ENCODE data around the gene PTPN6. TPM values are rescaled to one million over a fixed set of nuclear protein-coding genes. Genes with fewer than 3 reads are reported as not detected.

Gene PTPN6
- total and polyA plus RNA-seq, 2 of the 8 experiments (the other 6 are each of a cell fraction or from before 2014, with no cell fraction given) = 16.3 to 28.4 TPM

GRCh38 chr12:6902448-6902847 lies 48.7 kb upstream of the PTPN6 start:
- Histone ChIP-seq H3K4me3 (ENCODE audit: extremely low read depth in 1 of 4, insufficient read depth in 2 of 4, low read depth in 3 of 4, low read length in 4 of 4) (no peak overlapping the region), H3K9ac (replicated peaks in 1 of 4; ENCODE audit: extremely low read depth in 1 of 4, low read depth in 3 of 4, low read length in 3 of 4) (no peak overlapping the region), H4K20me1 (replicated peaks in 1 of 2; ENCODE audit: control insufficient read depth in 1 of 2, insufficient read depth in 2 of 2, low read length in 2 of 2) (no peaks in the 10 kb centered on the region), H3K14ac (ENCODE audit: insufficient read length) (no peak overlapping the region), H3K4me1 (replicated peaks in 1 of 4; ENCODE audit: control insufficient read depth in 3 of 4, insufficient read depth in 4 of 4, low read length in 3 of 4) (peaks cover 3 to 12% (median 11%) of the 10 kb centered on the region in 4 experiments; a peak in 5 of 7 replicates), H4K91ac (replicated peaks; ENCODE audit: insufficient read length, low read length) (no peak overlapping the region), H2BK20ac (ENCODE audit: low read length) (no peak overlapping the region), H3K27me3 (replicated peaks in 1 of 4; ENCODE audit: control insufficient read depth in 3 of 4, extremely low read depth in 1 of 4, insufficient read depth in 3 of 4, low read length in 3 of 4) (peaks cover 0 to 4% (median 0%) of the 10 kb centered on the region in 4 experiments; a peak in 4 of 7 replicates), H2BK120ac (replicated peaks; ENCODE audit: low read depth, low read length) (no peak overlapping the region), H3K23ac (ENCODE audit: insufficient read length) (no peak overlapping the region), H3K56ac (replicated peaks; ENCODE audit: insufficient read length, low read depth, low read length) (no peak overlapping the region), H3K23me2 (ENCODE audit: low read depth, low read length) (peaks cover 3% of the 10 kb centered on the region; the same call in 1 of the 2 replicates), H2AFZ (ENCODE audit: low read length) (no peak overlapping the region), H3K27ac (ENCODE audit: low read depth, low read length) (no peak overlapping the region), H3K4ac (replicated peaks; ENCODE audit: insufficient read length, low read depth, low read length) (no peak overlapping the region), H3K9me3 (ENCODE audit: insufficient read depth in 2 of 2, low read depth in 1 of 2, low read length in 1 of 2) (no peaks in the 10 kb centered on the region), H3K4me2 (ENCODE audit: insufficient read depth in 1 of 2, low read depth in 2 of 2, low read length in 2 of 2) (no peak overlapping the region), H2AK5ac (ENCODE audit: low read depth, low read length) (no peak overlapping the region; the same call in 1 of the 2 replicates), H2BK5ac (ENCODE audit: low read depth, low read length) (no peak overlapping the region), H3K79me2 (ENCODE audit: control insufficient read depth in 1 of 2, insufficient read depth in 2 of 2, low read length in 2 of 2) (no peaks in the 10 kb centered on the region), H3K36me3 (ENCODE audit: control insufficient read depth in 2 of 4, insufficient read depth in 4 of 4, low read length in 3 of 4) (no peaks in the 10 kb centered on the region), H4K8ac (ENCODE audit: extremely low read depth, insufficient read depth, low read length) (no peak overlapping the region), H3K18ac (ENCODE audit: extremely low read depth, low read length) (no peak overlapping the region), H2BK12ac (ENCODE audit: low read depth, low read length) (peak overlapping the region; percentile 78; the same call in 1 of the 2 replicates), H3K79me1 (ENCODE audit: low read depth, low read length) (no peaks in the 10 kb centered on the region), H4K5ac (ENCODE audit: insufficient read length, low read depth, low read length) (no peak overlapping the region), H2BK15ac (ENCODE audit: low read length) (no peak overlapping the region)
- FAIRE-seq (no peak), DNase-seq (ENCODE audit: low read depth in 1 of 2, low spot score in 2 of 2) (no peak)
- CTCF ChIA-PET (ENCODE audit: partially characterized antibody) = interaction anchor here (0.9 to 13.0 kb wide), 8 partner anchors 10 to 206 kb away, joined by 3 to 74 read pairs (median 4); partner anchors contain the start of genes ENO2 and SPSB2
- WGBS, 2 experiments (ENCODE audit: extremely low coverage in 1 of 2, insufficient coverage in 1 of 2, insufficient read length in 1 of 2, insufficient replicate concordance in 2 of 2, low coverage in 1 of 2, low lambda C conversion rate in 2 of 2, missing lambda C conversion rate in 1 of 2) = 84% methylated on average over 4 of the region's 4 CpGs; no CpG with 5 or more reads in 1 of the 2 experiments
- POLR2A ChIA-PET (ENCODE audit: partially characterized antibody) = interaction anchor here (3.4 to 39.6 kb wide), 4 partner anchors 10 to 40 kb away, joined by 22 to 1027 read pairs (median 246); partner anchors contain the start of genes ATN1, C12orf57, PTPN6 and RNU7-1
- TF ChIP-seq KDM1A (IDR thresholded peaks at IDR 0.05; ENCODE audit: borderline replicate concordance, low read length) (no peak), YY1 (IDR thresholded peaks at IDR 0.05; ENCODE audit: low read depth, low read length) (no peak), SIX5 (IDR thresholded peaks at IDR 0.05; ENCODE audit: low read depth, low read length) (no peak), SIN3A (conservative IDR thresholded peaks at IDR 0.05 in 1 of 2, IDR thresholded peaks at IDR 0.05 in 1 of 2; ENCODE audit: low read depth in 1 of 2, low read length in 2 of 2) (no peak), RXRA (IDR thresholded peaks at IDR 0.05; ENCODE audit: insufficient read depth, low read depth, low read length) (no peak), CREB1 (IDR thresholded peaks at IDR 0.05) (no peak), TEAD4 (IDR thresholded peaks at IDR 0.05; ENCODE audit: low read depth, low read length) (no peak), CHD2 (IDR thresholded peaks at IDR 0.05; ENCODE audit: low read length) (no peak), EP300 (IDR thresholded peaks at IDR 0.05; ENCODE audit: borderline replicate concordance in 1 of 2, low read depth in 2 of 2, low read length in 2 of 2) (no peak), MAFK (IDR thresholded peaks at IDR 0.05; ENCODE audit: low read depth, low read length) (no peak), BACH1 (IDR thresholded peaks at IDR 0.05; ENCODE audit: low read length) (no peak), JUN (IDR thresholded peaks at IDR 0.05; ENCODE audit: low read depth, low read length) (no peak)
